PC-9 (cell line): ENCODE results near the gene MAB21L3. TPM values are rescaled to one million over a fixed set of nuclear protein-coding genes. Genes with fewer than 3 reads are reported as not detected.

Experiments used
- BruUV-seq: library from RNA; stranded (reverse); fragments of 400-500 nt; replicated peaks from 2 replicates; lab custom pipeline; 2021; lab: Mats Ljungman, UMichigan
- CTCF ChIA-PET: fragments of 300-600 bp; sonication (Branson Sonifier 250); formaldehyde crosslinking; loops from one replicate; lab custom pipeline; 2022; ENCODE audit warnings: antibody characterized with exemption; lab: Charles Lee
- POLR2A ChIA-PET: fragments of 300-600 bp; sonication (Branson Sonifier 250); formaldehyde crosslinking; loops from one replicate; lab custom pipeline; 2022; ENCODE audit warnings: antibody characterized with exemption; ENCODE audit not compliant: unreplicated experiment; lab: Charles Lee
- DNase-seq, 2 experiments: peaks; one replicate each; pipeline versions ENCODE4 v3.0.0 to v3.0.0-alpha.2; 2015 to 2022; ENCODE audit warnings: mixed read lengths in 1 of 2
- H2AFZ ChIP-seq: fragments of 200-600 bp; sonication (generic); 2 replicates; pipeline ENCODE4 v1.8.1; 2017; ENCODE audit warnings: antibody characterized with exemption
- H3F3A ChIP-seq: fragments of 200-600 bp; sonication (generic); 2 replicates; pipeline ENCODE4 v1.8.1; 2017; ENCODE audit warnings: antibody characterized with exemption, mild to moderate bottlenecking, low read depth; ENCODE audit not compliant: insufficient read depth
- H3K27ac ChIP-seq: fragments of 200-600 bp; sonication (generic); 2 replicates; pipeline ENCODE4 v1.6.1; 2016; ENCODE audit warnings: mixed run types
- H3K27me3 ChIP-seq: fragments of 200-600 bp; sonication (generic); 2 replicates; pipeline ENCODE4 v1.6.1; 2016; ENCODE audit warnings: low read depth, mixed run types; ENCODE audit not compliant: insufficient read depth
- H3K36me3 ChIP-seq: fragments of 200-600 bp; sonication (generic); 2 replicates; pipeline ENCODE4 v1.6.1; 2016; ENCODE audit warnings: low read depth, mixed run types
- H3K4me1 ChIP-seq: fragments of 200-600 bp; sonication (generic); replicated peaks from 2 replicates; pipeline ENCODE4 v1.6.1; 2016; ENCODE audit warnings: mixed run types; ENCODE audit not compliant: insufficient read depth
- H3K4me2 ChIP-seq: fragments of 200-600 bp; sonication (generic); 2 replicates; pipeline ENCODE4 v1.6.1; 2017; ENCODE audit warnings: mixed run types
- H3K4me3 ChIP-seq: fragments of 200-600 bp; sonication (generic); 2 replicates; pipeline ENCODE4 v1.6.1; 2016; ENCODE audit warnings: mixed run types
- H3K79me2 ChIP-seq: fragments of 200-600 bp; sonication (generic); 2 replicates; pipeline ENCODE4 v1.6.1; 2017; ENCODE audit warnings: low read depth, mixed run types
- H3K9me2 ChIP-seq: fragments of 200-600 bp; sonication (generic); 2 replicates; pipeline ENCODE4 v1.8.1; 2017; ENCODE audit warnings: mild to moderate bottlenecking; ENCODE audit not compliant: insufficient read depth
- H3K9me3 ChIP-seq: fragments of 200-600 bp; sonication (generic); 2 replicates; pipeline ENCODE4 v1.8.1; 2016; ENCODE audit warnings: low read depth; ENCODE audit not compliant: insufficient read depth
- H4K20me1 ChIP-seq: fragments of 200-600 bp; sonication (generic); 2 replicates; pipeline ENCODE4 v1.8.1; 2017; ENCODE audit not compliant: insufficient read depth
- CTCF ChIP-seq: fragments of 200-600 bp; sonication (generic); conservative IDR thresholded peaks from 2 replicates; pipeline ENCODE4 v1.6.1; 2017; ENCODE audit warnings: mixed run types, antibody characterized with exemption, mild to moderate bottlenecking, moderate library complexity
- EZH2 ChIP-seq: fragments of 200-600 bp; sonication (generic); IDR thresholded peaks from 2 replicates; pipeline ENCODE4 v1.8.0; 2017; ENCODE audit warnings: antibody characterized with exemption, low read depth
- intact Hi-C: fragments of 100-400 bp; cut with micrococcal nuclease; formaldehyde crosslinking; loops from one replicate; pipeline ENCODE4 v1.10.0; 2022; ENCODE audit not compliant: unreplicated experiment
- total RNA-seq: library from RNA; stranded (reverse); gene quantifications from 2 replicates; pipeline ENCODE4 v1.2.3, GENCODE V29; 2021

Gene MAB21L3
- total RNA-seq, 1 experiment from 2014 or later: not detected

- BruUV-seq: no TSS peak
- H3K36me3 ChIP-seq: no peaks in the 10 kb centered on the region
- H3K9me2 ChIP-seq: no peaks in the 10 kb centered on the region; the same call in 1 of the 2 replicates
- H3F3A ChIP-seq: no peaks in the 10 kb centered on the region
- CTCF ChIA-PET: no interaction called here
- H4K20me1 ChIP-seq: no peaks in the 10 kb centered on the region
- no peaks in the 10 kb centered on the region for H3K79me2 ChIP-seq
- no peak overlapping the region for H3K27ac ChIP-seq
- no peaks in the 10 kb centered on the region for H3K27me3 ChIP-seq
- DNase-seq: peak; percentile 53 to 76
- peak overlapping the region; percentile 81 for H3K4me2 ChIP-seq
- POLR2A ChIA-PET: no interaction called here
- no peak for TF ChIP-seq EZH2
- TF ChIP-seq CTCF: peak; percentile 97
- no peaks in the 10 kb centered on the region for H3K9me3 ChIP-seq
- peak overlapping the region; percentile 56 for H3K4me3 ChIP-seq
- peak overlapping the region; percentile 82 for H2AFZ ChIP-seq
- intact Hi-C loops: loop anchor here (5.0 kb wide), 1 partner anchor 204 kb away; the partner anchor contains the start of gene ATP1A1
- peaks cover 13% of the 10 kb centered on the region for H3K4me1 ChIP-seq
Measured at GRCh38 chr1:116168277-116169032, 57.3 kb downstream of the MAB21L3 start.

GRCh38 chr1:116169898-116170297 is 58.7 kb downstream of the MAB21L3 start:
- intact Hi-C loops: loop anchor here (5.0 kb wide), 1 partner anchor 202 kb away; the partner anchor contains the start of gene ATP1A1
- Histone ChIP-seq H3K27ac (no peak overlapping the region), H3K4me2 (no peak overlapping the region), H3K27me3 (no peaks in the 10 kb centered on the region), H4K20me1 (no peaks in the 10 kb centered on the region), H3K36me3 (no peaks in the 10 kb centered on the region), H3K79me2 (no peaks in the 10 kb centered on the region), H3K9me3 (no peaks in the 10 kb centered on the region), H3K9me2 (no peaks in the 10 kb centered on the region; the same call in 1 of the 2 replicates), H3K4me3 (no peak overlapping the region), H3F3A (no peaks in the 10 kb centered on the region), H2AFZ (no peak overlapping the region), H3K4me1 (peaks cover 13% of the 10 kb centered on the region)
- TF ChIP-seq CTCF: no peak
- TF ChIP-seq EZH2: no peak
- no peak for DNase-seq
- ChIA-PET CTCF (no interaction called here), POLR2A (no interaction called here)
- BruUV-seq: no TSS peak

GRCh38 chr1:116170721-116171589 is 59.8 kb downstream of the MAB21L3 start:
- Histone ChIP-seq H3F3A (no peaks in the 10 kb centered on the region), H3K27me3 (no peaks in the 10 kb centered on the region), H3K9me2 (no peaks in the 10 kb centered on the region; the same call in 1 of the 2 replicates), H2AFZ (no peak overlapping the region), H3K4me2 (no peak overlapping the region), H3K4me3 (no peak overlapping the region), H3K79me2 (no peaks in the 10 kb centered on the region), H3K4me1 (peaks cover 13% of the 10 kb centered on the region), H3K27ac (no peak overlapping the region), H3K9me3 (no peaks in the 10 kb centered on the region), H3K36me3 (no peaks in the 10 kb centered on the region), H4K20me1 (no peaks in the 10 kb centered on the region)
- ChIA-PET CTCF (no interaction called here), POLR2A (no interaction called here)
- TF ChIP-seq CTCF (no peak), EZH2 (no peak)
- no TSS peak for BruUV-seq
- intact Hi-C loops: no loop called here
- no peak for DNase-seq
